Aorta (tissue), 5 donors: ENCODE measurements around the gene HSD3B2. TPM values are rescaled to one million over a fixed set of nuclear protein-coding genes. Genes with fewer than 3 reads are reported as not detected.

ENCODE experiments used
- ATAC-seq: fragments of 200-7000 bp; cut with Tn5 transposase; one replicate; pipeline ENCODE4 v1.9.1; 2022; ENCODE audit warnings: moderate library complexity; ENCODE audit not compliant: low FRiP score
- DNase-seq, 2 donors: peaks; one replicate each; pipeline ENCODE4 v3.0.0-alpha.2; 2020
- H3K27ac ChIP-seq, 2 donors: one replicate each; pipeline ENCODE4 v1.5.1; 2013; ENCODE audit warnings: low read length in 2 of 2, mild to moderate bottlenecking in 2 of 2, moderate library complexity in 2 of 2, control low read depth in 1 of 2, inconsistent platforms in 1 of 2, low read depth in 1 of 2
- H3K27me3 ChIP-seq, 2 donors: one replicate each; pipeline ENCODE4 v1.6.1; 2013; ENCODE audit warnings: control low read depth in 1 of 2, low read length in 1 of 2, mild to moderate bottlenecking in 1 of 2, moderate library complexity in 1 of 2; ENCODE audit not compliant: insufficient read depth in 2 of 2, control insufficient read depth in 1 of 2
- H3K36me3 ChIP-seq, 2 donors: one replicate each; pipeline ENCODE4 v1.6.1; 2013; ENCODE audit warnings: control low read depth in 1 of 2, low read length in 1 of 2, mild to moderate bottlenecking in 1 of 2; ENCODE audit not compliant: insufficient read depth in 2 of 2, control insufficient read depth in 1 of 2
- H3K4me1 ChIP-seq, 2 donors: one replicate each; pipeline ENCODE4 v1.6.1; 2013; ENCODE audit warnings: low read length in 2 of 2, control low read depth in 1 of 2, mild to moderate bottlenecking in 1 of 2, moderate library complexity in 1 of 2; ENCODE audit not compliant: insufficient read depth in 2 of 2, control insufficient read depth in 1 of 2
- H3K4me3 ChIP-seq, 2 donors: one replicate each; pipeline ENCODE4 v1.5.1; 2013; ENCODE audit warnings: low read length in 2 of 2, control low read depth in 1 of 2, mild to moderate bottlenecking in 1 of 2
- H3K9me3 ChIP-seq: one replicate; pipeline ENCODE4 v1.6.1; 2013; ENCODE audit warnings: mild to moderate bottlenecking, low read length; ENCODE audit not compliant: control insufficient read depth
- WGBS, 2 donors: extraction: QIAGEN DNeasy Blood & Tissue Kit; methylation state at CpG; one replicate each; pipeline ENCODE4 v1.1.7; 2013; 5-methylcytosine and 5-hydroxymethylcytosine counted together
- intact Hi-C, 2 donors: fragments of 100-400 bp; cut with DNase I; formaldehyde crosslinking; loops; one replicate each; pipeline versions ENCODE4 v1.14.2 to v1.15.0; 2022
- polyA plus RNA-seq, 2 donors: library from polyadenylated mRNA; stranded (reverse); fragments of 200-250 nt; gene quantifications; one replicate each; pipeline ENCODE4 v1.2.3, GENCODE V29; 2013
- total RNA-seq, 2 donors: library from RNA; stranded (reverse); fragmentation: NEBNext Ultra II Directional; extraction: Animal tissue kit (Norgen Biotek cat#: 25700); gene quantifications; one replicate each; pipeline ENCODE4 v1.2.1, GENCODE V29; 2021
- donor health status: healthy with polysubstance abuse.
- donor health status: Bipolar disorder and iron deficiency.
- donor health status: DM: no; HTN: no; CAD: no.
- donor health status: DM: no; HTN: no; CAD: no.
- donor health status: DM: yes; HTN: yes; CAD: no.

The HSD3B2 gene
- total and polyA plus RNA-seq, 4 donors, result 0.23 to 0.55 TPM; not detected in 2

GRCh38 chr1:119410961-119411360 is 4.0 kb upstream of the HSD3B2 start:
- ATAC-seq (no peak), DNase-seq (no peak)
- no peaks in the 10 kb centered on the region for H3K4me1 ChIP-seq
- no peaks in the 10 kb centered on the region for H3K36me3 ChIP-seq
- H3K27me3 ChIP-seq, result no peaks in the 10 kb centered on the region
- intact Hi-C loops, result no loop called here
- H3K27ac ChIP-seq, result no peak overlapping the region
- no peaks in the 10 kb centered on the region for H3K9me3 ChIP-seq
- WGBS, 2 donors, result 84 to 87% methylated on average over 3 of the region's 3 CpGs
- no peak overlapping the region for H3K4me3 ChIP-seq

- H3K4me3 ChIP-seq, result no peak overlapping the region
- H3K9me3 ChIP-seq, result no peaks in the 10 kb centered on the region
- H3K36me3 ChIP-seq, result no peaks in the 10 kb centered on the region
- H3K4me1 ChIP-seq, result no peaks in the 10 kb centered on the region
- no peak for ATAC-seq
- intact Hi-C loops, result no loop called here
- no peak for DNase-seq
- H3K27ac ChIP-seq, result no peak overlapping the region
- no peaks in the 10 kb centered on the region for H3K27me3 ChIP-seq
- WGBS, 2 donors, result 77 to 79% methylated on average over 3 of the region's 3 CpGs
Measured at GRCh38 chr1:119416006-119416640, 1.2 kb downstream of the HSD3B2 start.

- ATAC-seq (no peak), DNase-seq (no peak)
- H3K4me1 ChIP-seq, result no peaks in the 10 kb centered on the region
- H3K4me3 ChIP-seq, result no peak overlapping the region
- H3K36me3 ChIP-seq, result no peaks in the 10 kb centered on the region
- intact Hi-C loops, result no loop called here
- H3K27me3 ChIP-seq, result no peaks in the 10 kb centered on the region
- no peaks in the 10 kb centered on the region for H3K9me3 ChIP-seq
- no peak overlapping the region for H3K27ac ChIP-seq
- 83 to 85% methylated on average over 5 of the region's 5 CpGs for WGBS, 2 donors
Measured at GRCh38 chr1:119419109-119419508, 4.2 kb downstream of the HSD3B2 start.

DNA sequence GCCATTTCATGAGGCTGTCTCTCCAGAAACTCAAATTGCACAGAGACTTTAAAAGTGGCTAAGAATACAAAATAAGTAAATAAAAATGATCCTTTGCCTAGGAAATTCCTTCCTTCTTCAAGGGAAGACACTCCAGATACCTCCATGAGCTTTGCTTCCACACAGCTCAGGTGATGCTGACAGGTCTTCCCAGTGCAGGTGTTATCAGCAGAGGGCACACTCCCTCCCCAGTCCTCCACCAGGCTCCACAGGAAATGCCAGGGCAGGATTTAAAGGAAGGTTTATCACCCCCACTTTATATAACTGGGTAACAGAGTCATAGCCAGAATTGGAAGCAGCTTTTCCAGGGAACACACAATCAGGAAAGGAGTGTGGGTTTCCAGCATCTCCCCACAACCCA is 5.7 kb downstream of the HSD3B2 start:
- H3K4me1 ChIP-seq, result no peaks in the 10 kb centered on the region
- H3K4me3 ChIP-seq, result no peak overlapping the region
- DNase-seq, result no peak
- ATAC-seq, result no peak
- no peaks in the 10 kb centered on the region for H3K27me3 ChIP-seq
- no peak overlapping the region for H3K27ac ChIP-seq
- H3K36me3 ChIP-seq, result no peaks in the 10 kb centered on the region
- intact Hi-C loops, result no loop called here
- no peaks in the 10 kb centered on the region for H3K9me3 ChIP-seq

DNA sequence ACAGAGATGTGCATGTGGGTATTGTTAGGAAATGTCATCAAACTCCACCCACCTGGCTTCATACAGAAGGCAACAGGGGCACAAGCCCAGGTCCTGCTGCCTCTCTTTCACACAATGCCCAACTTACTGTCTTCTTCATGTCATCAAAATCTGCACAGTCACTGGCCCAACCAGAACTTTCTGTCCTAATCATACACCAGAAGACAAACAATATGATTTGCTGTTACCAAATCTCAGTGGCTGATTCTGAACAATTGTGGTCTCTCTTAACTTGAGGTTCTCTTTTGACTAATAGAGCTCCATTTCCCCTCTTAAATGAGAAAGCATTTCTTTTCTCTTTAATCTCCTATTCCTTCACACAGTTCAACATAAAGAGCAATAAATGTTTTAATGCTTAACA is 7.7 kb downstream of the HSD3B2 start:
- Histone ChIP-seq H3K27me3 (no peaks in the 10 kb centered on the region), H3K4me1 (no peaks in the 10 kb centered on the region), H3K36me3 (no peaks in the 10 kb centered on the region), H3K27ac (no peak overlapping the region), H3K4me3 (no peak overlapping the region), H3K9me3 (no peaks in the 10 kb centered on the region)
- ATAC-seq (no peak), DNase-seq (no peak)
- intact Hi-C loops, result no loop called here

DNA sequence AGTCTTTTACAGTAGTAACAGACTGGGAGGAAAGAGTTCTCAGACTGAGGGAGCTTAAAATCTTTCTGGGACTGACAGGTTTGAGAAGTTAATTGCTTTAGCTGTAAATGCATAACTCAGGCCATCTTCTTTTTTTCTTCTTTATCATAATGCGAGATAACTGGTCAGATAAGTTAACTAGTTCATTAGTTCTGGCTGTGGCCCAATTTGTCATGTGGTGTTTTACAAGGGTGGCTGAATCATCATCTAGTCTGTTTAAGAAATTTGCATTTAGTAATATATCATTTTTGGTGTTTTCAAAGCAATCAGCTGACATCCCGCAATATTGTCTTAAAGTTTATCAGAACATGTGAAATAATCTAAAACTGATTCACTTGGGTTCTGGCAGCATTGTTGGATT is 14.0 kb downstream of the HSD3B2 start:
- Histone ChIP-seq H3K9me3 (no peaks in the 10 kb centered on the region), H3K4me1 (no peaks in the 10 kb centered on the region), H3K4me3 (no peak overlapping the region), H3K27me3 (no peaks in the 10 kb centered on the region), H3K27ac (no peak overlapping the region), H3K36me3 (no peaks in the 10 kb centered on the region)
- ATAC-seq (no peak), DNase-seq (no peak)
- intact Hi-C loops, result no loop called here
- 67 to 70% methylated on average over 2 of the region's 2 CpGs for WGBS, 2 donors

- Histone ChIP-seq H3K4me1 (no peaks in the 10 kb centered on the region), H3K9me3 (no peaks in the 10 kb centered on the region), H3K4me3 (no peak overlapping the region), H3K36me3 (no peaks in the 10 kb centered on the region), H3K27me3 (no peaks in the 10 kb centered on the region), H3K27ac (no peak overlapping the region)
- no peak for ATAC-seq
- WGBS, 2 donors, result 54 to 63% methylated on average over 4 of the region's 4 CpGs
- DNase-seq, result no peak
- intact Hi-C loops, result no loop called here
Measured at GRCh38 chr1:119429687-119430086, 14.7 kb downstream of the HSD3B2 start.

GRCh38 chr1:119430486-119430885 is 15.5 kb downstream of the HSD3B2 start:
- intact Hi-C loops, result no loop called here
- no peaks in the 10 kb centered on the region for H3K27me3 ChIP-seq
- no peak overlapping the region for H3K27ac ChIP-seq
- DNase-seq (no peak), ATAC-seq (no peak)
- no peaks in the 10 kb centered on the region for H3K36me3 ChIP-seq
- H3K4me1 ChIP-seq, result no peaks in the 10 kb centered on the region
- no peaks in the 10 kb centered on the region for H3K9me3 ChIP-seq
- H3K4me3 ChIP-seq, result no peak overlapping the region
- WGBS, 2 donors, result 86 to 89% methylated on average over 2 of the region's 2 CpGs

DNA sequence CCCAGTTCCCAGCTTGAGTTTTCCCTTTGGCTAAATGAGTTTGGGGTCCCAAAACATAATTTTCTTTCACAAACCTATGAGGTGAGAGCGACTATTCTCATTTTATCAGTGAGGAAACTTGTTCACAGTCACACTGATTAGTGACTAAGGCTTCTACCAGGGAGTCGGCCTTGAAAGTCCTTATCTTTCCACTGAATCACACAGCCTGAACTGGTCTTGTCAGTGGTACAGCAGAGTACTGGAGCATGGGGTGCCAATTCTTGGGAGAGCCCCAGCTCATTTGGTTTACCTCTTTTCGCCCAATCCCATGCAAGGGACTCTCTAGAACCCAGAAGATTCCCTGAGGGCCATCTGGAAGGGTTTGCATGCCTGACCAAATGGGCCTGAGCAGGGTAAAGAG is 16.9 kb downstream of the HSD3B2 start:
- no peak for ATAC-seq
- intact Hi-C loops, result no loop called here

More for the DNA sequence above, 16.9 kb downstream of the HSD3B2 start:
- no peak for DNase-seq
- Histone ChIP-seq H3K27ac (no peak overlapping the region), H3K27me3 (no peaks in the 10 kb centered on the region), H3K4me3 (no peak overlapping the region), H3K36me3 (no peaks in the 10 kb centered on the region), H3K9me3 (peaks cover 2% of the 10 kb centered on the region), H3K4me1 (no peaks in the 10 kb centered on the region)
- WGBS, 2 donors, result 73 to 76% methylated on average over 3 of the region's 3 CpGs
